Skin of body (tissue), 2 donors: Measurements from ENCODE around the gene ARHGEF17. TPM values are rescaled to one million over a fixed set of nuclear protein-coding genes. Genes with fewer than 3 reads are reported as not detected.
A peak's percentile ranks its signal among the peaks of the same experiment; 100 is the strongest.
"Not testable (repeated sequence)": the region's sequence is repeated elsewhere in the genome, so short reads cannot be mapped to it uniquely, and the experiment has no call there.

Experiments used
- DNase-seq: peaks from one replicate; lab custom pipeline; 2025; lab: John Stamatoyannopoulos, UW
- total RNA-seq: library from RNA; depleted of rRNA; stranded (reverse); fragments of >200 nt; gene quantifications from one replicate; pipeline ENCODE4 v1.2.3, GENCODE V29; 2014

Gene ARHGEF17, protein sequence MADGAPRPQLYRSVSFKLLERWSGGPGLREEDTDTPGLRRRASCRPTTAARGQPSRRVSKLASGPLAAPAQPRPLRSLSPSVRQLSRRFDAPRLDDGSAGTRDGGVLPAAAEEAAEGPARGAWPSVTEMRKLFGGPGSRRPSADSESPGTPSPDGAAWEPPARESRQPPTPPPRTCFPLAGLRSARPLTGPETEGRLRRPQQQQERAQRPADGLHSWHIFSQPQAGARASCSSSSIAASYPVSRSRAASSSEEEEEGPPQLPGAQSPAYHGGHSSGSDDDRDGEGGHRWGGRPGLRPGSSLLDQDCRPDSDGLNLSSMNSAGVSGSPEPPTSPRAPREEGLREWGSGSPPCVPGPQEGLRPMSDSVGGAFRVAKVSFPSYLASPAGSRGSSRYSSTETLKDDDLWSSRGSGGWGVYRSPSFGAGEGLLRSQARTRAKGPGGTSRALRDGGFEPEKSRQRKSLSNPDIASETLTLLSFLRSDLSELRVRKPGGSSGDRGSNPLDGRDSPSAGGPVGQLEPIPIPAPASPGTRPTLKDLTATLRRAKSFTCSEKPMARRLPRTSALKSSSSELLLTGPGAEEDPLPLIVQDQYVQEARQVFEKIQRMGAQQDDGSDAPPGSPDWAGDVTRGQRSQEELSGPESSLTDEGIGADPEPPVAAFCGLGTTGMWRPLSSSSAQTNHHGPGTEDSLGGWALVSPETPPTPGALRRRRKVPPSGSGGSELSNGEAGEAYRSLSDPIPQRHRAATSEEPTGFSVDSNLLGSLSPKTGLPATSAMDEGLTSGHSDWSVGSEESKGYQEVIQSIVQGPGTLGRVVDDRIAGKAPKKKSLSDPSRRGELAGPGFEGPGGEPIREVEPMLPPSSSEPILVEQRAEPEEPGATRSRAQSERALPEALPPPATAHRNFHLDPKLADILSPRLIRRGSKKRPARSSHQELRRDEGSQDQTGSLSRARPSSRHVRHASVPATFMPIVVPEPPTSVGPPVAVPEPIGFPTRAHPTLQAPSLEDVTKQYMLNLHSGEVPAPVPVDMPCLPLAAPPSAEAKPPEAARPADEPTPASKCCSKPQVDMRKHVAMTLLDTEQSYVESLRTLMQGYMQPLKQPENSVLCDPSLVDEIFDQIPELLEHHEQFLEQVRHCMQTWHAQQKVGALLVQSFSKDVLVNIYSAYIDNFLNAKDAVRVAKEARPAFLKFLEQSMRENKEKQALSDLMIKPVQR (N-terminal part only)
- total RNA-seq = 20.9 TPM

DNA sequence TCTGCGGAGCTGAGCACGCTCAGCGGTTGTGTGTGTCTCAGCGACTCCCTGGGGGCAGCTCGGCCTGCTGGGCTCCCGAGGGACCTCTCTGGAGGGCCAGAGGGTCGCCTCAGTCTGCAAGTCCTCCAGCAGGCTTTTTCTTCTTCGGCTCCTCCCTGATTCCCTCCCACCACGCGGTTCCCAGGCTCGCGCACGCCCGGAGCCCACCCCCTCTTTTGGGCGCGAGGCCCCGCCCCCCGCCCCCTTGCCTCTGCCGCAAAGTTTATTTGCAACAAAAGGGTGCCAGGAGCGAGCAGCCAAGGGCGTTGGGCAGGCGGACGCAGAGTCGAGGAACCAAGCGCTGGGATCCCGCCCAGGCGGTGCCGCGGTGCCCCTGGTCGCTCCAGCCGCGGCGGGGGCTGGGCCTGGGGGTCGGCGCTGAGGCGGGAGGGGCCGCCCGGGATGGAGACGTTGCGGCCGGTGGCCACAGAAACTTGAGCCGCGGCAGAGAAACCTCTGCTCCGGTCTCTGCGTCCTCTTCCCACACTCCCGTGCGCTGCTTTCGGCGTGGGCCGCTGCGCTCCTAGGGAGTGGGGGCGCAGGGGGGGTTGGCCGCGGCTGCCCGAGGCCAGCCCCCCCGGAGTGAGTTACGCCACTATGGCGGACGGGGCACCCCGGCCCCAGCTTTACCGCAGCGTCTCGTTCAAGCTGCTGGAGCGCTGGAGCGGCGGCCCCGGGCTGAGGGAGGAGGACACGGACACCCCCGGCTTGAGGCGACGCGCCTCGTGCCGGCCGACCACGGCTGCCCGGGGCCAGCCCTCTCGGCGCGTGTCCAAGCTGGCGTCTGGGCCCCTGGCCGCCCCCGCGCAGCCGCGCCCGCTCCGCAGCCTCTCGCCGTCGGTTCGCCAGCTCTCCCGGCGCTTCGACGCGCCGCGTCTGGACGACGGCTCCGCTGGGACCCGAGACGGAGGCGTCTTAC, at the start of gene ARHGEF17:
TSS of gene ARHGEF17 (plus strand) at position 274 of the 958 bp plus-strand sequence. CDS start at position 637, 363 bp downstream.
- peak; percentile 84 for DNase-seq

DNA sequence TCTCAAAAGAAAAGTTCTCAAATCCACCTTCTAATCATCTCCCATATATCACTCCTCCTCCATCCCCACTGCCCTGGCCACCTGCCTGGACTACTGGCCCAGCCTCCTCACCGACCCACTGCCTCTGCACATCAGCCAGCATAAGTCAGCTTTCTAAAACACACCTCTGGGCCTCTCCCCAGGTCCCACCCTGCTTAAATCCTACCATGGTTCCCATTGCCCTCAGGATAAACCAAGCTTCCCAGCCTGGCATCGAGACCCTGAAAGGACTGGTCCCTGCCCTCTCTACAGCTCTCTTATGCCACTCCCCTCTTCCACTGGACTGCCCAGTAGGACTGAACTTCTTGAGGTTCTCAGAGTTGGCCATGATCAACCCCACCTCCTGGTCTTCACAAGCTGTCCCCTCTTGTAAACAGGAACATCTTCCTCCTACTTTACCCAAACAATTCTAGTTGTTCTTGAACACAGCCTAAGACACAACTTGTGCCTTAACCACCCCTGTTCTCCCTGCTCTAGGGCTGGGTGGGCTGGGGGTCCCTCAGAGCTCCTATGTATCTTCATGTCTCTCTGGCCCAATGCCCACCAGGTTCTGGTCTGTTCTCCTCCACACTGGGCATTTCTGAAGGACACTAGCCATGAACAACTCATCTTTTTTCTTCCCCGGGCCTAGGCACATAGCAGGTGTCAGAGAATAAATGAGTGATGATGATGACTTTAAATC, 48.5 kb upstream of the ARHGEF17 start:
- no peak for DNase-seq

DNA sequence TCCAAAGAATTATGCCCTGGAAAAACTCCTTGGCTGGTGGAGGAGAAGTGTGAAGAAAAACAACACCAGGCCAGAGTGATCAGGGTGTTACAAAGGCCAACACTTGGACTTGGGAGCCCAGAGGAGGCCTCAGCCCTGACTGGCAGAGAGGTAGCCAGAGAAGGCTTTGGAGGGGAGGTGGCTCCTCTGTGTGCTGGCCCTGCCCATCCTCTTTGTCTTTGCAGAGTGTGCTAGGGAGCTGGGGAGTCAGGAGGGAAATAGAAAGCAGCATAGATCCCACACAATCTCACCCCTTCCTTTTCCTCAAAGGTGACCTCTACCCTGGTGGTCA, 48.0 kb upstream of the ARHGEF17 start:
- DNase-seq = no peak

GRCh38 chr11:73262851-73263495, 45.1 kb upstream of the ARHGEF17 start:
- no peak for DNase-seq

- DNase-seq = no peak
Observed at GRCh38 chr11:73263640-73264039, 44.4 kb upstream of the ARHGEF17 start.

DNA sequence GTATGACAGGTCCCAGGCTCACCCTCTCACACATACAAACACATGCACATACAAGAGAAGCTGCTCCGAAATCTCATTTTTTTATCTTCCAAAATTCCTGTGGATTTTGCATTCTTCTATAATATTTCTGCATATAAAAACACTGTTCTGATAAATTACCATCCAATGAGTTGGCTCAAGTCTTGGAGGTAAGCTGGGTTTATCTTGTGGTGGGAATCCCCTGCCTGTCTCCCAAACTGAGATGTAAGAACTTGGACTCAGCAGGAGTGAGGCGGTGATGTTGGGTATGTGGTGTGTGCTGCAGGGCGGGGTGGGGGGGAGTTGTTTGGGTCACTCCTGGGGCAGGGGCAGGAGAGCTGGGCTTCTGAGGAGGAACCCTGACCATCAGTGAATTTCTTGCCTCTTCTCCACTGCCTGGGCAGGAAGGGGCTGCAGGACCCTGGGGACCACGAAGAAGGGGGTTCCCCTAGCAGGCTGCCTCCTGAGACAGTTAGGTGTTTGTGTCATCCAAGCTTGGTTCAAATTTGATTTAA, 42.7 kb upstream of the ARHGEF17 start:
- DNase-seq = no peak

DNA sequence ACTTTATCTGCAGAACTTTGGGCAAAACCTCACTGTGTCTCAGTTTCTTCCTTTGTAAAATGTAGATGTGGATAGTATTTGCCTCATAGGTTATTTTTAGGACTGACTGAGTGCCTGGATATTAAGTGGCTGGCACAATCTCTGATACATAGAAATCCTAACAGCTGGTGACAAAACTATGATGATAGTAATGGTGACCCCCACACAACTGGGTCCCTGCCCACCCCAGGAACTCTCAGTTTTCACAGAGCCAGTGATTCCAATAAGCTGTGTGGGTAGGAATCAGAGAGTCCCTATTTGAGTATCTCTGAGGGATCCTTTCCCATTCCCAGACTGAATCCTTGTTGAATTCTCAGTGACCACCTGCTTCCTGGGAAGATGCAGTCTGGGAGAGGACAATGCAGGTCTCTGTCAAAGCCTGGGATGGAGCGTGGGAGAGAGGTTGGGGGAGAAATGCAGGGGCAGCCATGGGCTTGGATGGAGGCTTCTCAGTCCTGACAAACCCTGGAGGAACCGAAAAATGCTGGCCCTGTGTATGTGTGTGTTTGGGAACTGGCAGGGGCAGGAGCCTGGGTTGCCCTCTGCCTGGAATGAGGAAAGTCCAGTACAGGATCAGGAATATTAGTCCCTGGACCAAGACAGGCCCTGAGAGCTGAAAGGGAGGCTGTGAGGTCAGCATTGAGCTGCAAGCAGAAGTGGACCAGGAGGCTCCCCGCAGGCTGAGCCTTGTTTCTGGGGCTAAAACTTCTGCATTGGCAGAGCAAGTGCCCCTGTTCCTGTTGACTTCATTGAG, 42.0 kb upstream of the ARHGEF17 start:
- no peak for DNase-seq

GRCh38 chr11:73266646-73267020, 41.4 kb upstream of the ARHGEF17 start:
- no peak for DNase-seq

- no peak for DNase-seq
Observed at GRCh38 chr11:73267122-73267846, 40.8 kb upstream of the ARHGEF17 start.

DNA sequence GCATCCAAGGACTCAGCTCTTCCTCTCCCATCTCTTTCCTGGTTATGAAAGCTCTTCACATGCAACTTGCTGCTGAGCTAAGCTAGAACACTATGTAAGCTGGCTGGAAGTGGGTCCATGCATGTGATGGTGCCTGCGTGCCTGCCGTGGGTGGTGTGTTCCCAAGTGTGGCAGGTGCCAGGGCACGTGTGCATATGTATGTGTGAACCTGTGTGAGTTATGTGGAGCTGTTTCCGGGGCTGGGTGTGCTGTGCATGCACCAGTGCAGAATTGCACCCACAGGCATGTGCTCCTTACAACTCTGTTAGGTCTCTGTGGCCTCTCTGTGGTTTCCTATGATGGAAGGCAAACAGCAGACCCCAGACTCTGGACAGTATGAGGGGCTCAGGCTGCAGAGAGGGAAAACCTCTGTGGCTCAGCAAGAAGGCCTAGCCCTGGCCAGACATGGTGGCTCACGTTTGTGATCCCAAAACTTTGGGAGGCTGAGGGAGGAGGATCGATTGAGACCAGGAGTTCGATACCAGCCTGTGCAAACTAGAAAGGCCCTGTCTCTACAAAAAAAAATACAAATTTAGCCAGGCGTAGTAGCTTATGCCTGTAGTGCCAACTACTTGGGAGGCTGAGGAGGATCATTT, 40.1 kb upstream of the ARHGEF17 start:
- no peak for DNase-seq

DNA sequence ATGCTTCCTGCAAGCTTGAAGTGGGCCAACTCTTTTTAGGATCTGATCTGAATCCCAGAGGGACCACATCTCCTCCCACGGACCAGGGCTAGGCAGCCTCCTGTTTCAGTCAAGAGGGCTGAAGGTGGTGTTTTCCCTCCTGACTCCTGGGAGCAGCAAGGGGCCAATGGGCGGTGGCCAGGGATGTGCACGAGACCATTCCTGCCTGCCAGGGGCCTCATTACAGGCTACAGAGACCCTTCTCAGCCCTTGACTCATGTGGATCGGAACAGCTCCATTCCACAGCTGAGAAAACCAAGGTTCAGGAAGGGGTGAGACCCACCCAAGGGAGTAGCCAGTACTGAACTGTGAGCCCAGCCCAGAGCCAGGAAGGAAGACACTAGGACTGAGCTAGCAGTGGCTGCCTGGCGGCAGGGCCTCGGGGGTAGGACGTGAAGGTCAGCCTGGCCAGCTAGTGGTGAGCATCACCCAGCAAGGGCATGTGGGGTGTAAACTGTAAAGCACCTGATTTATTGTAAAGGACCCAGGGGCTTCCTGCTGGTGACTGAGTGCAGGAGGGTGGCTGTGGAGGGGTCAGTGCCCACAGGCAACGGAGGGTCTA, 39.3 kb upstream of the ARHGEF17 start:
- DNase-seq = no peak

- no peak for DNase-seq
Observed at GRCh38 chr11:73269459-73270015, 38.5 kb upstream of the ARHGEF17 start.

DNA sequence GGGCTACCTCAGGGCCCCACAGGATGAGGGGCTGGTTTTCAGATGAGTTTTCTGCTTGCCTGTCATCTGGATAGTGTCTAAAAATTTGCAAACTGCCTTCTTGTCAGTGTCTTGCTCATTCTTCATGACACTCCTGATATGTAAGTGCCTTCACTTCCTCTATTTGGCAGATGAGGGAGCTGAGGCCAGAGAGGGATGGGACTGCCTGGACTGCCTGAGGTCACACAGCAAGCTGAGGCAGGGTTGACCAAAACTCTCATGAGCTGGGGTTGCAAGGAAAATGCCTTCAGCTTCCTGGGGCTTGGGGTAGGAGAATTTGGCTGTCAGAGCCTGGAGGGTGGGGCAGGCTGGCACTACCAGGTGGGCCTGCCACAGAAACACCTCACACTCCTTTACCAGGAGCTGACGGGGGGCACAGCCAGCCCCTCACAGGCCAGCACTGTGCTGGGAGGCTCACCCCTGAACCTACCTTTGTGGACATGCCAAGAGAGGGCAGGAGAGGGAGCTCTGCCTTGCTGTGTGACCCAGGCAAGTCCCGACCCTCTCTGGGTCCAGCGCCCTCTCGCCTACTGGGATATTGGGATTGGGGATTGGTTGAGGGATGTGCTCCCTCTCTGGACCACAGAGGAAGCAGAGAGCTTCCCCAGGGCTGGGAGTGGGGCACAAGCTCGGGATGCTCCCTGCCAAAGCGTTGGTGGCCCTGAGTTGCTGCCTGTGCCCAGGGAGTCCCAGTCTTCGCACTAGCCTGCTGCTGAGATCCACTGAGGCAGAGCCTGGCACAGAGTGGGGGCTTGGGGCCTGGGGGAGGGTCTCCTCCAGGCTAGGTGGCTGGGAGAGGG, 37.8 kb upstream of the ARHGEF17 start:
- DNase-seq = peak; percentile 6

DNA sequence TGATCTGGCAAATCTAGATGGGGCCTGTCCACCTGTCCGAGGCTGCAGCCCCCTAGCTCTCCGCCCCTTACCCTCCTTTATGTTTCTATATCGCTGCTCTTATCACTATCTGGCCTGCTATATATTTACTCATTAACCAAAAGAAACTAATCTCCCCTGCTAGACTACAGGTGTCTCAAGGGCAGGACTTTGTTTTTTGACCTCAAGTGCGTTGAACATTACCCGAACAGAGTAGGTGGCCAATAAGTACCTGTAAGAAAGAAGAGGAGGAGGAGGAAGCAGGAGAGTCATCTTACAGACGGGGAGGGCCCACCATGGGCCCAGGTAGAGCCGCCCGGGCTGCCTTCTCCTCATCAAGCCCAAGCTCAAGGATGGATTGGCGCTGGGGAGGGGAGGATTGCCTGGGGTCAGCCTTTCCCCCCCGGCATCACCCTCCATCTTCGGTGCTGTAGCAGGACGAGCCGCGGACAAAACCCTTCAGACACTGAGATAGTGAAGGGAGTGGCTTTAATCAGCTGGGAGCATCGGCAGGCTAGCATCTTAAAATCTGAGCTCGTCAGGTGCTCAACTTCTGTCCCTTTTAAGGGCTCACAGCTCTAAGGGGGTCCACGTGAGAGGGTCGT, 37.1 kb upstream of the ARHGEF17 start:
- no peak for DNase-seq

GRCh38 chr11:73271478-73271865, 36.6 kb upstream of the ARHGEF17 start:
- not testable (repeated sequence) for DNase-seq
